ENCODE results near the gene BCL2A1. TPM values are rescaled to one million over a fixed set of nuclear protein-coding genes. Genes with fewer than 3 reads are reported as not detected.
"Not testable (repeated sequence)": the region's sequence is repeated elsewhere in the genome, so short reads cannot be mapped to it uniquely, and the experiment has no call there.

BCL2A1 gene
- total RNA-seq, 1 experiment from 2014 or later: not detected

GRCh38 chr15:80020731-80021130, 49.7 kb upstream of the BCL2A1 start:
- Mint-ChIP-seq H3K27ac (no peak overlapping the region), H3K36me3 (ENCODE audit: insufficient read depth in 1 of 3, low read depth in 3 of 3) (no peaks in the 10 kb centered on the region; a peak in 1 of 7 replicates), H3K4me3 (no peak overlapping the region), H3K4me1 (peaks cover under 1 to 2% of the 10 kb centered on the region in 2 experiments; a peak in 2 of 4 replicates), H3K27me3 (ENCODE audit: low read depth) (0 out of 2 replicates have a peak, but pooled peaks cover 2% of the 10 kb centered on the region), H3K9me3 (no peaks in the 10 kb centered on the region; a peak in 1 of 5 replicates)
- H3K79me2 ChIP-seq (ENCODE audit: insufficient read depth, low read length): no peaks in the 10 kb centered on the region
- H3K9ac ChIP-seq (ENCODE audit: extremely low read depth, insufficient read length, low read length): no peak overlapping the region
- DNase-seq: no peak
- no peak overlapping the region for H3K27ac ChIP-seq (ENCODE audit: insufficient read length, low read depth, low read length)
- no peak overlapping the region for H3K23ac ChIP-seq (ENCODE audit: insufficient read length, low read depth, low read length)
- no peak overlapping the region for H2AFZ ChIP-seq (ENCODE audit: low read length)
- no peak overlapping the region for H2BK12ac ChIP-seq (ENCODE audit: insufficient read length, low read depth, low read length)
- H3K27me3 ChIP-seq (ENCODE audit: insufficient read depth, low read length): no peaks in the 10 kb centered on the region
- no peaks in the 10 kb centered on the region for H3K9me3 ChIP-seq (ENCODE audit: control insufficient read depth, low read depth, low read length)
- H3K14ac ChIP-seq (ENCODE audit: insufficient read depth, low read length): no peak overlapping the region
- no peak overlapping the region for H2BK120ac ChIP-seq (ENCODE audit: low read depth, low read length, poor library complexity, severe bottlenecking)
- no peak overlapping the region for H2AK5ac ChIP-seq (ENCODE audit: insufficient read length, low read length)
- no peak overlapping the region for H2BK20ac ChIP-seq (ENCODE audit: low read depth, low read length, poor library complexity, severe bottlenecking)
- TF ChIP-seq CTCF (conservative IDR thresholded peaks at IDR 0.05): no peak
- no peak overlapping the region for H3K4me2 ChIP-seq (ENCODE audit: insufficient read depth, insufficient read length, low read length)
- no peak overlapping the region for H4K5ac ChIP-seq (ENCODE audit: insufficient read length, low read depth, low read length)
- no peak overlapping the region for H3K18ac ChIP-seq (ENCODE audit: insufficient read length, low read depth, low read length)
- H2BK15ac ChIP-seq (ENCODE audit: low read depth, low read length): no peak overlapping the region
- no peak overlapping the region for H4K8ac ChIP-seq (replicated peaks; ENCODE audit: insufficient read length, low read depth, low read length)
- no peaks in the 10 kb centered on the region for H3K79me1 ChIP-seq (ENCODE audit: insufficient read depth, low read depth, low read length, poor library complexity, severe bottlenecking)
- no peaks in the 10 kb centered on the region for H4K20me1 ChIP-seq (ENCODE audit: control insufficient read depth, insufficient read depth, insufficient read length)
- no peak overlapping the region for H4K91ac ChIP-seq (ENCODE audit: insufficient read length, low read depth, low read length)
- H2BK5ac ChIP-seq (ENCODE audit: insufficient read length, low read length): no peak overlapping the region
- no peaks in the 10 kb centered on the region for H3K4me1 ChIP-seq (ENCODE audit: insufficient read depth, low read length)
- no CpG with 5 or more reads among the region's 3 CpGs for WGBS (ENCODE audit: extremely low coverage, insufficient read length, low lambda C conversion rate)
- H3K4ac ChIP-seq (ENCODE audit: low read depth, low read length): no peak overlapping the region
- H3T11ph ChIP-seq (ENCODE audit: low read length): no peak overlapping the region
- no peaks in the 10 kb centered on the region for H3K23me2 ChIP-seq (ENCODE audit: insufficient read length, low read depth, low read length, poor library complexity, severe bottlenecking)
- no peak overlapping the region for H3K56ac ChIP-seq (ENCODE audit: insufficient read length, low read depth, low read length)

GRCh38 chr15:80020149-80020548, 49.2 kb upstream of the BCL2A1 start:
- H4K91ac ChIP-seq (ENCODE audit: insufficient read length, low read depth, low read length); H2BK15ac ChIP-seq (ENCODE audit: low read depth, low read length); H3K4me1 ChIP-seq (ENCODE audit: insufficient read depth, low read length); H2BK12ac ChIP-seq (ENCODE audit: insufficient read length, low read depth, low read length); H3K14ac ChIP-seq (ENCODE audit: insufficient read depth, low read length); H4K5ac ChIP-seq (ENCODE audit: insufficient read length, low read depth, low read length); H3K79me1 ChIP-seq (ENCODE audit: insufficient read depth, low read depth, low read length, poor library complexity, severe bottlenecking); H3K23ac ChIP-seq (ENCODE audit: insufficient read length, low read depth, low read length); H3K4me2 ChIP-seq (ENCODE audit: insufficient read depth, insufficient read length, low read length); H3K27ac ChIP-seq (ENCODE audit: insufficient read length, low read depth, low read length); H3K27me3 ChIP-seq (ENCODE audit: insufficient read depth, low read length); H3K9ac ChIP-seq (ENCODE audit: extremely low read depth, insufficient read length, low read length); H3T11ph ChIP-seq (ENCODE audit: low read length); H3K4me3 Mint-ChIP-seq; H2AFZ ChIP-seq (ENCODE audit: low read length); H2BK20ac ChIP-seq (ENCODE audit: low read depth, low read length, poor library complexity, severe bottlenecking); H3K9me3 ChIP-seq (ENCODE audit: control insufficient read depth, low read depth, low read length); H2BK5ac ChIP-seq (ENCODE audit: insufficient read length, low read length); H3K9me3 Mint-ChIP-seq; H2BK120ac ChIP-seq (ENCODE audit: low read depth, low read length, poor library complexity, severe bottlenecking); H4K8ac ChIP-seq (replicated peaks; ENCODE audit: insufficient read length, low read depth, low read length); H3K4ac ChIP-seq (ENCODE audit: low read depth, low read length); H3K18ac ChIP-seq (ENCODE audit: insufficient read length, low read depth, low read length); H4K20me1 ChIP-seq (ENCODE audit: control insufficient read depth, insufficient read depth, insufficient read length); DNase-seq; H3K36me3 Mint-ChIP-seq (ENCODE audit: insufficient read depth in 1 of 3, low read depth in 3 of 3); H3K27ac Mint-ChIP-seq; H3K4me1 Mint-ChIP-seq; H3K27me3 Mint-ChIP-seq (ENCODE audit: low read depth); H3K56ac ChIP-seq (ENCODE audit: insufficient read length, low read depth, low read length); H3K23me2 ChIP-seq (ENCODE audit: insufficient read length, low read depth, low read length, poor library complexity, severe bottlenecking); H2AK5ac ChIP-seq (ENCODE audit: insufficient read length, low read length); H3K79me2 ChIP-seq (ENCODE audit: insufficient read depth, low read length): not testable (repeated sequence)
- no CpG with 5 or more reads among the region's 6 CpGs for WGBS (ENCODE audit: extremely low coverage, insufficient read length, low lambda C conversion rate)
